COLO668 (cell line): ENCODE measurements around the gene PDIA6.
"Not testable (repeated sequence)": the region's sequence is repeated elsewhere in the genome, so short reads cannot be mapped to it uniquely, and the experiment has no call there.

Experiments
- DNase-seq: peaks from one replicate; lab custom pipeline; 2025; ENCODE audit not compliant: unreplicated experiment; lab: John Stamatoyannopoulos, UW

PDIA6 gene

GRCh38 chr2:10783421-10783820 lies 29.2 kb downstream of the PDIA6 start:
- DNase-seq = no peak

- DNase-seq = no peak
Measured at GRCh38 chr2:10781746-10782145, 30.8 kb downstream of the PDIA6 start.

DNA sequence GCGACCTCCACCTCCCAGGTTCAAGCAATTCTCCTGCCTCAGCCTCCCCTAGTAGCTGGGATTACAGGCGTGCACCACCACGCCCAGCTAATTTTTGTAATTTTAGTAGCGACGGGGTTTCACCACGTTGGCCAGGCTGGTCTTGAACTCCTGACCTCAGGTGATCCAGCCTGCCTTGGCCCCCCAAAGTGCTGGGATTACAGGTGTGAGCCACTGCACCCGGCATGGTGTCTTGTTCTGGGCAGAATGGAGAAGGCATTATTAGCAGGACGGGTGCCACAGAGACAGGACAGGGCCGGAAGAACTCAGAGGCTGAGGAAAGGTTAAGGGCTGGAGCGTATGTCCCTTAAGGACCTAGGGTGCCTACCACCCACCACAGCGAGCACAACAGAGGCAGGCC lies 31.8 kb downstream of the PDIA6 start:
- DNase-seq = not testable (repeated sequence)

- no peak for DNase-seq
Measured at GRCh38 chr2:10780491-10780820, 32.1 kb downstream of the PDIA6 start.

DNA sequence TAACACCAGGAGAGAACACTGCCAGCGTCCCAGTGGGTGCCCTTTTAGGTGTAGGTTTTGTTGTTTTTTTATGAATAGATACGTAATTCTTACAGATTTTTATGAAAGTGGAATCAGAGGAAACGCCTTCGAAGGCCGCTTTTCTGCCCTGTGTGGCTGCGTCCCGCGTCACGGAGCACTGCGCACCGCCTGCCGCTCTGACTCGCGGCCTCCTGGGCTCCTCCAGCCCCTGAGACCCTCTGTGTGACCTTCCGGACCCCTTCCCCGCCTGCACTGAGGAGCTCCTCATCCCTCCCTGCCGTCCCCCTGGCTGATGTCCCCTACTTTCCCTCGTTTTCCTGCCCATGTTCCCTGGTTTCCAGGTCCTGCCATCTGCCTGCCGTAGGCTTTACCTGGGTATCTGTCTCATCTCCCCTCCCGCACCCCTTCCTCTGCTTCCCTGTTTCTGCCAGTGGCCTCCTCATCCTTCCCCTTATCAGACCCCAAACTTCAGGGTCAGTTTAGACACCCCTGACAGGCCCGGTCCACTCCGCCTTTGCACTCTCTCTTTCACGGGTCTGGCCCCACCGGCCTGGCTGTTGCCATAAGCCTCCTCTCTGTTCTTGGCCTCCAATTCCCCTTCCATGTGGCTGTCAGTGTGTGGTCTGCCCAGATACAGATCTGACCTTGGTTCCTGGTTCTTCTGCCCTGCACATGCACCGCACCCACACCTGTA lies 32.7 kb downstream of the PDIA6 start:
- DNase-seq = no peak

DNA sequence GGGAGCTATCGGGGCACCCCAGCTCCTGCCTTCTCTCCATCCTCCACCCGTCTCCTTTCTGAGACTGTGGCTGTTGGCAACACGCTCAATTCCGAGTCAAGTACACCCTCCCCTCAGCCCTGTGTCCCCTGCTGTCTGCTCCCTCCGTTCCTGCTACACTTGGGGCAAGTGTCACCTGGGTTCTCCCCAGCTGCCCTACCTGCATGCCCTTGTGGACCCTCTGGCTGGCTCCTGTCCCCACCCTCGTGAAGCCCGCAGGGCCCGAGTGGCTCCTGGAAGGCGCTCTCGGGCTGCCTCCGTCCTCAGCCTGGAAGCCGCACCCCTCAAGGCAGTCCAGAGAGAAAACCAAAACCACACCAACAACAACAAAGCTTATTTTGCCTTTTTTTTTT lies 33.9 kb downstream of the PDIA6 start:
- DNase-seq = no peak

DNA sequence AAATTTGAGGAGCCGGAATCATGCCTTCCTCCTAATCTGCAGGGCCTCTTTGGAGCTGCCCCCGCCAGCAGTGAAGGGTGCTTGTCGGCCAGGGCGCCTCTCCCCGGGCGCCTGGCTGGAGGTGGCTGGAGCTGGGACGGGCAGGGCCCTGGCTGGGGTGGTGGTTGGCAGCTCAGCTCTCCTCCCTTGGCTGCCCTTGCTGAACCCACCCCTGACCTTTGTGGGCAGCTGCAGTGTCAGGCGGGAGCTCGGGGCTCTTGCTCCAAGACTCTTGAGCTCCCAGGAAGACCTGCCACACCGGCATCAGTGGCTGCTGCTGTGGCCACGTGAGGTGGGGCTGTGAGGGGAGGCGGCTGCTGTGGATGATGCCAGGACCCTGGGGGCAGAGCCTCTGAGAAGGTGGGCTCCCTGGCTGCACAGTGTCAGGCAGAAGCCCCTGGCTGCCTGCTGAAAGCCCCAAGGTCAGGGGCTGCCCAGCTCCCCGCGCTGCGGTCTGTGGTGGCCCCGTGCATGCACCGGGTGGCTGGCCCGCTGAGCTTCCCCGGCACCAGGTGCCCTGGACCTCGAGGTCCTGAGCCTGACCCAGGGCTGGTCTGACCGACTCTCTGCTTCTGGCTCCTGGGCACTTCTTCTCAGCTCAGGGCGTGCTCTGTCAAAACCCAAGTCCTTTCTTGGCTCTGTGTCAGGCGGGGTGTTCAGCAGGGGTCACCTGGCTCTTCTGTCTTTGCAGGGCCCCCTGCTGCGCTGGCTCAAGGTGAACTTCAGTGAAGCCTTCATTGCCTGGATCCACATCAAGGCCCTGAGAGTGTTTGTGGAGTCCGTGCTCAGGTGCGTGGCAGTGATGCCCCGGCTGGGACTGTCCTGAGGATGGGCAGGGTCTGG lies 34.5 kb downstream of the PDIA6 start:
- no peak for DNase-seq

DNA sequence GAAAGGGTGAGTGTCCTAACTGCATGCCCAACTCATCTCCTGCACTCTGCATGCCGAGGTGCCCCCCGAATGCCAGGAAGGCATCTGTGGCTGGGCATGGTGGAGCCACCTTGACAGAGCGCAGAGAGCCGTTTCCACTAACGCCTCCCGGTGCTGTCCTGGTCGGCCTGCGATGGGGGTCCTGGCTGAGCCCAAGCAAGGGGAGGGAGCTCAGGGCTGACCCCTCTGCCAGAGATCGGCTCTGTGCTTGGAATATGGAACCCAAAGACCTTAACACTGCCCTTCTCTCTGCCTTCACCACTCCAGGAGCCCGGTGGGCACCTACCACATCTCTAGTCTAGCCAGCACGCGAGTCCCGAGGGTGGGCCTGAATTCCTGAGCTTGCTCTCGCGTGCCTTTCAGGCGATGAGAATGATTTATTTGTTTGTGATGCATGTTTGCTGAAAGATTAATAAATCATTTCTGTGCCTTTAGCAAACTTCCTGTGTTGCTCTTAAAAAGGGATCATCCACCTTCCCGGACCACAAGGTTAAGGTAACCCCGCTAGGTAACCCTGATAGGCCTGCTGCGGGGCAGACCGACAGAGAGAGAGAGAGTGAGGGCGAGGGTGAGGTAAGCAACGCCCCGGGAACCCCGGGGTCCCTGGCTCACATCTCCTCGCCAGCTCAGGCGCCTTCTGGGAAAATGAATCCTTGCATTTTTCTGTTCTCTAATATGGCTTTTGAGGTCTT lies 35.3 kb downstream of the PDIA6 start:
- no peak for DNase-seq

GRCh38 chr2:10776231-10776977 lies 36.2 kb downstream of the PDIA6 start:
- no peak for DNase-seq

- DNase-seq = no peak
Measured at GRCh38 chr2:10775831-10776230, 36.8 kb downstream of the PDIA6 start.

DNA sequence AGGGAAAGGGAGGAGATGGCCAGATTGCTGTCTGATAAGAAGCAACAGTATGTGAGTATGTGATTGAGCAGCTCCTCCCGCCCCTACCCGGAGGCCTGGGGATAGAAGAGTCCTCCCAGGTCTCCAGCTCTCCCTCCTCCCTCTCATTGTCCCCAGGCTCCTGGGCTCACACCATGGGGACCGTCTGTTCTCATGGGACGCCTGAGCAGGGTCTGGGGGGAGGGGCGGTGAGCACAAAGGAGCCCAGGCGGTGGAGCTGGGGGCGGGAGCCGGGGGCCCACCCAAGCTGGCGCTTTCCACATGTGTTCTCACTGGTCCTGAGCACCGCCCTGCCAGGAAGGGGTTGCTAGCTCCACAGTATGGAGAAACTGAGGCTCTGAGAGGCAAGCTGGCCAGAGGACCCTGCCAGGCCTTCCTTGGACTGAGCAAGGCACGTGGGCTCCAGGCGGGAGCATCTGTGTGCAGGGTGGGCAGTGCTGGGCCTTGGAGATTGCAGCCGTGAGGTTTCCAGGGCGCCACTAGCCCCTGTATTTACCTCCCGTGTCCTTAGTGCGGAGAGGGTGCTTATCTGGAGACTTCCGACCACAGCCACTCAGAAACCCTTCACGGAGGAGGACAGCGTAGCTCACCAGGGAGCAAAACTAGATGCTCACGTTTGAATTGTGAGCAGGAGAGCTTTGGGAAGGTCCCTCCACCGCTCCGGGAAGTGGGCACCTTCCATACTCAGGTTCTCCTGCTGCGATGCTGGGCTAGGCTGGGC lies 37.4 kb downstream of the PDIA6 start:
- no peak for DNase-seq

DNA sequence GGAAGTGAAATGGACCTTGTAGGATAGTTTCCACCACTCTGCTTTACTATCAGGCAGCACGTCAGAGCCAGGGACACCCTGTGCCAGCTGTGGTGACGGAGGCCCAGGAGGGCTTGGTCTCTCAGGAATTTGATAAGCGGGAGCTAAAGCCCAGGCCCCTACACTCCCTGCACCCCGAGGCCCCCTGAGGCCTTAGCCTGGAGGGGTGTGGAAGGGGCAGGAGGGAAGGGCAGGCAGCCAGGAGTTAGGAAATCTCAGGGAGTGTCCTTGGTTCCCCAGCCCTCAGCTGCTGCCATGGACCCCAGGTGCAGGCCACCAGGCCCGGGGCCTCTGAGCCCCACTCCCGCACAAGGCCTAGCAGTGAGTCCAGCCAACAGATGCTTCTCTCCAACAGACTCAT lies 38.2 kb downstream of the PDIA6 start:
- no peak for DNase-seq

DNA sequence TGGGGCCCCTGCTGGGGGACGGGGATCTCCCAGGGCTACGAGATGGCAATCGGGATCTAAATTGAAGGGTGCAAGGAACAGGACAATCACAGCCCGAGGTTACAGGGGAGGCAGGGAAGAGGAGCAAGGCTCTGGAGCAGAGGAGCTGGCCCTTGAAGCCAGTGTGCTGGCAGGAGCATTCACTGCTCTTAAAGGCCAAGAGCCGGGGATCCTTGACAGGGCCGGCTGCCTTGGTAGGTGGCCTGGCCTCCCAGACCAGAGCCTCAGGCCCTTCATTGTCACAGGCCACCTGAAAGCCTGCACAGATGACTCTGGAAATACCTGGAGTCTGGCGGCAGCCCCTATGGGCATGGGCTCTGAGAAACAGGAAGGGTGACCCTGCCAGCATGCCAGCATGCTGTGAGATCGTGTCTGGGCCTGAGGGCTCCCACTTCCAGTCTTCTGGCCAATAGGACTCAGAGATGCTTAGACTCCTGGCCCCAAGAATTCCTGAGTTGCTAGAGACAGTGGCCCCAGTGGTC lies 38.7 kb downstream of the PDIA6 start:
- no peak for DNase-seq

- DNase-seq = no peak
Measured at GRCh38 chr2:10772868-10773215, 39.7 kb downstream of the PDIA6 start.

- no peak for DNase-seq
Measured at GRCh38 chr2:10772201-10772867, 40.3 kb downstream of the PDIA6 start.

DNA sequence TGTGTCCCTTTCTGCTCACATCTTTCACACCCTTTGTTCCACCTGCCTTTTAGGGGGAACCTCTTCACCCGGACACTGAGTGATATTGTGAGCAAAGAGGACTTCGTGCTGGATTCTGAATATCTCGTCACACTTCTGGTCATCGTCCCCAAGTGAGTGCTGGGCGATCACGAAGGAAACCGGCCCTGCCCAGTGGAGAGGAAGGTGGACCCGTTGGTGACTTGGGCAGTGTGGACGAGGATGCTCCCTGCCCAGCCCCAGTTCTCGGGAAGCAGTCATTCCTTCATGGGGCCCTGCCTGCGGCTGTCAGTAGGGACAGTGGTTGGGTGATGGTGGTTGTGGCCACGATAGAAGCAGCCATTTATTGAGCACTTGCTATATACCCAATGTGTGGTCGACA lies 40.8 kb downstream of the PDIA6 start:
- DNase-seq = no peak

GRCh38 chr2:10770956-10771750 lies 41.4 kb downstream of the PDIA6 start:
- DNase-seq = no peak

- DNase-seq = no peak
Measured at GRCh38 chr2:10768063-10768507, 44.5 kb downstream of the PDIA6 start.

- no peak for DNase-seq
Measured at GRCh38 chr2:10765914-10766313, 46.7 kb downstream of the PDIA6 start.
